Measurements from ENCODE around the gene RYR1.

DNA sequence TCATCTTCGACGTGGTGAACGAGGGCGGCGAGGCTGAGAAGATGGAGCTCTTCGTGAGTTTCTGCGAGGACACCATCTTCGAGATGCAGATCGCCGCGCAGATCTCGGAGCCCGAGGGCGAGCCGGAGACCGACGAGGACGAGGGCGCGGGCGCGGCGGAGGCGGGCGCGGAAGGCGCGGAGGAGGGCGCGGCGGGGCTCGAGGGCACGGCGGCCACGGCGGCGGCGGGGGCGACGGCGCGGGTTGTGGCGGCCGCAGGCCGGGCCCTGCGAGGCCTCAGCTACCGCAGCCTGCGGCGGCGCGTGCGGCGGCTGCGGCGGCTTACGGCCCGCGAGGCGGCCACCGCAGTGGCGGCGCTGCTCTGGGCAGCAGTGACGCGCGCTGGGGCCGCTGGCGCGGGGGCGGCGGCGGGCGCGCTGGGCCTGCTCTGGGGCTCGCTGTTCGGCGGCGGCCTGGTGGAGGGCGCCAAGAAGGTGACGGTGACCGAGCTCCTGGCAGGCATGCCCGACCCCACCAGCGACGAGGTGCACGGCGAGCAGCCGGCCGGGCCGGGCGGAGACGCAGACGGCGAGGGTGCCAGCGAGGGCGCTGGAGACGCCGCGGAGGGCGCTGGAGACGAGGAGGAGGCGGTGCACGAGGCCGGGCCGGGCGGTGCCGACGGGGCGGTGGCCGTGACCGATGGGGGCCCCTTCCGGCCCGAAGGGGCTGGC, 131.6 kb downstream of the RYR1 start:
- TF ChIP-seq, protein P1, sequence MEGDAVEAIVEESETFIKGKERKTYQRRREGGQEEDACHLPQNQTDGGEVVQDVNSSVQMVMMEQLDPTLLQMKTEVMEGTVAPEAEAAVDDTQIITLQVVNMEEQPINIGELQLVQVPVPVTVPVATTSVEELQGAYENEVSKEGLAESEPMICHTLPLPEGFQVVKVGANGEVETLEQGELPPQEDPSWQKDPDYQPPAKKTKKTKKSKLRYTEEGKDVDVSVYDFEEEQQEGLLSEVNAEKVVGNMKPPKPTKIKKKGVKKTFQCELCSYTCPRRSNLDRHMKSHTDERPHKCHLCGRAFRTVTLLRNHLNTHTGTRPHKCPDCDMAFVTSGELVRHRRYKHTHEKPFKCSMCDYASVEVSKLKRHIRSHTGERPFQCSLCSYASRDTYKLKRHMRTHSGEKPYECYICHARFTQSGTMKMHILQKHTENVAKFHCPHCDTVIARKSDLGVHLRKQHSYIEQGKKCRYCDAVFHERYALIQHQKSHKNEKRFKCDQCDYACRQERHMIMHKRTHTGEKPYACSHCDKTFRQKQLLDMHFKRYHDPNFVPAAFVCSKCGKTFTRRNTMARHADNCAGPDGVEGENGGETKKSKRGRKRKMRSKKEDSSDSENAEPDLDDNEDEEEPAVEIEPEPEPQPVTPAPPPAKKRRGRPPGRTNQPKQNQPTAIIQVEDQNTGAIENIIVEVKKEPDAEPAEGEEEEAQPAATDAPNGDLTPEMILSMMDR (IDR thresholded peaks at IDR 0.05; ENCODE audit: low read depth, low read length), result no peak
- TF ChIP-seq EZH2phosphoT487 (IDR thresholded peaks at IDR 0.05; ENCODE audit: low read depth), result no peak

All from OCI-LY3 (cell line).